CD4-positive, alpha-beta T cell (primary cell): Measurements from ENCODE around the gene NTN1. TPM values are rescaled to one million over a fixed set of nuclear protein-coding genes. Genes with fewer than 3 reads are reported as not detected.
"Not testable (repeated sequence)": the region's sequence is repeated elsewhere in the genome, so short reads cannot be mapped to it uniquely, and the experiment has no call there.

Experiments used
- ATAC-seq: fragments of 200-7000 bp; cut with Tn5 transposase; one replicate; pipeline ENCODE4 v1.10.0; 2022; ENCODE audit warnings: mild to moderate bottlenecking; ENCODE audit not compliant: poor library complexity
- CTCF ChIA-PET: fragments of 350-600 bp; sonication (Branson Sonifier 250); formaldehyde crosslinking; loops from one replicate; lab custom pipeline; 2021; ENCODE audit warnings: antibody characterized with exemption, inconsistent platforms; lab: Charles Lee
- POLR2A ChIA-PET: fragments of 350-600 bp; sonication (Branson Sonifier 250); formaldehyde crosslinking; loops from one replicate; lab custom pipeline; 2021; ENCODE audit warnings: antibody characterized with exemption, inconsistent platforms; lab: Charles Lee
- DNase-seq, 14 experiments: peaks; one replicate each; pipeline ENCODE4 v3.0.0-alpha.2; 2013 to 2020; ENCODE audit warnings: mixed read lengths in 2 of 14
- H3K27ac ChIP-seq, 2 donors: one replicate each; pipeline versions ENCODE4 v1.5.1 to v1.7.0; 2013; ENCODE audit warnings: low read length in 2 of 2, low read depth in 1 of 2, mild to moderate bottlenecking in 1 of 2
- H3K27me3 ChIP-seq, 2 experiments: 1 replicate in 1 of 2; 2 replicates in 1 of 2; pipeline versions ENCODE4 v1.6.1 to v1.7.0; 2013; ENCODE audit warnings: low read length in 2 of 2, control low read depth in 1 of 2, mild to moderate bottlenecking in 1 of 2, moderate library complexity in 1 of 2; ENCODE audit not compliant: insufficient read depth in 2 of 2, control insufficient read depth in 1 of 2
- H3K36me3 ChIP-seq: one replicate; pipeline ENCODE4 v1.6.1; 2013; ENCODE audit warnings: low read length, control low read depth; ENCODE audit not compliant: insufficient read depth
- H3K4me1 ChIP-seq: one replicate; pipeline ENCODE4 v1.6.1; 2013; ENCODE audit warnings: low read length, control low read depth; ENCODE audit not compliant: insufficient read depth
- H3K4me3 ChIP-seq: one replicate; pipeline ENCODE4 v1.5.1; 2013; ENCODE audit warnings: mild to moderate bottlenecking, low read length, moderate library complexity
- H3K9me3 ChIP-seq, 2 experiments: 1 replicate in 1 of 2; 2 replicates in 1 of 2; pipeline versions ENCODE4 v1.6.1 to v1.7.0; 2013; ENCODE audit warnings: low read length in 2 of 2, mild to moderate bottlenecking in 2 of 2, control low read depth in 1 of 2, moderate library complexity in 1 of 2; ENCODE audit not compliant: control insufficient read depth in 1 of 2, insufficient read depth in 1 of 2
- H3K27ac Mint-ChIP-seq: one replicate; pipeline ENCODE4 v1.8.0; 2020; ENCODE audit warnings: mixed read lengths
- H3K27me3 Mint-ChIP-seq: one replicate; pipeline ENCODE4 v1.8.0; 2021; ENCODE audit warnings: mixed read lengths
- H3K36me3 Mint-ChIP-seq: one replicate; pipeline ENCODE4 v1.8.0; 2021; ENCODE audit warnings: low read depth, mixed read lengths
- H3K4me1 Mint-ChIP-seq: one replicate; pipeline ENCODE4 v1.8.0; 2021; ENCODE audit warnings: low read depth, mixed read lengths
- H3K4me3 Mint-ChIP-seq: one replicate; pipeline ENCODE4 v1.8.0; 2020; ENCODE audit warnings: mild to moderate bottlenecking, mixed read lengths
- H3K9me3 Mint-ChIP-seq: one replicate; pipeline ENCODE4 v1.8.0; 2020; ENCODE audit warnings: mixed read lengths
- CTCF ChIP-seq: fragments of 200-600 bp; IDR thresholded peaks from one replicate; pipeline ENCODE4 v1.8.0; 2022; ENCODE audit warnings: antibody characterized with exemption, mild to moderate bottlenecking
- intact Hi-C, 2 experiments: fragments of 100-400 bp; cut with DNase I in 1 of 2; cut with micrococcal nuclease in 1 of 2; formaldehyde crosslinking; loops; one replicate each; pipeline versions ENCODE4 v1.15.1 to v1.9.0; 2023 to 2025; cut with DNase I, micrococcal nuclease
- total RNA-seq, 174 experiments: library from RNA in 2 of 174; stranded (reverse) in 2 of 174; gene quantifications; one replicate each; pipeline ENCODE4 v1.2.3 and lab custom pipeline; 2021 to 2026

Gene NTN1
- total RNA-seq, 2 experiments from 2014 or later = 0.08 to 0.14 TPM

- no peak for DNase-seq
- no peak for ATAC-seq
- intact Hi-C loops = no loop called here
- H3K9me3 ChIP-seq = peaks cover 0 to 6% of the 10 kb centered on the region in 2 experiments
- Mint-ChIP-seq H3K9me3 (no peaks in the 10 kb centered on the region), H3K4me3 (no peak overlapping the region), H3K27me3 (peaks cover under 1% of the 10 kb centered on the region), H3K27ac (no peak overlapping the region), H3K4me1 (no peaks in the 10 kb centered on the region), H3K36me3 (no peaks in the 10 kb centered on the region)
- TF ChIP-seq CTCF = no peak
- H3K27ac ChIP-seq = no peak overlapping the region
- H3K4me1 ChIP-seq = no peaks in the 10 kb centered on the region
- ChIA-PET POLR2A (no interaction called here), CTCF (no interaction called here)
- no peaks in the 10 kb centered on the region for H3K36me3 ChIP-seq
- no peak overlapping the region for H3K4me3 ChIP-seq
- H3K27me3 ChIP-seq = peaks cover 5 to 7% of the 10 kb centered on the region in 2 experiments
Measured at GRCh38 chr17:9104370-9105041, 83.2 kb downstream of the NTN1 start.

GRCh38 chr17:9105068-9105868 lies 84.0 kb downstream of the NTN1 start:
- intact Hi-C loops = no loop called here
- Mint-ChIP-seq H3K9me3 (no peaks in the 10 kb centered on the region), H3K36me3 (no peaks in the 10 kb centered on the region), H3K27me3 (no peaks in the 10 kb centered on the region), H3K4me1 (no peaks in the 10 kb centered on the region), H3K4me3 (no peak overlapping the region), H3K27ac (no peak overlapping the region)
- H3K27ac ChIP-seq = no peak overlapping the region
- ChIA-PET CTCF (no interaction called here), POLR2A (no interaction called here)
- DNase-seq = no peak
- H3K36me3 ChIP-seq = no peaks in the 10 kb centered on the region
- no peaks in the 10 kb centered on the region for H3K4me1 ChIP-seq
- peaks cover 0 to 6% of the 10 kb centered on the region in 2 experiments for H3K9me3 ChIP-seq
- no peak for TF ChIP-seq CTCF
- no peak overlapping the region for H3K4me3 ChIP-seq
- H3K27me3 ChIP-seq = peaks cover 5 to 7% of the 10 kb centered on the region in 2 experiments
- no peak for ATAC-seq

GRCh38 chr17:9106278-9106677 lies 85.0 kb downstream of the NTN1 start:
- H3K27me3 ChIP-seq, H3K9me3 Mint-ChIP-seq, DNase-seq, H3K4me1 Mint-ChIP-seq, POLR2A ChIA-PET, H3K9me3 ChIP-seq, H3K36me3 ChIP-seq, H3K4me3 Mint-ChIP-seq, H3K27me3 Mint-ChIP-seq, ATAC-seq, intact Hi-C loops, H3K27ac Mint-ChIP-seq, CTCF ChIA-PET, H3K4me3 ChIP-seq, H3K36me3 Mint-ChIP-seq, H3K4me1 ChIP-seq, H3K27ac ChIP-seq: not testable (repeated sequence)
